ENCODE results near the gene CFAP90.

Gene CFAP90

DNA sequence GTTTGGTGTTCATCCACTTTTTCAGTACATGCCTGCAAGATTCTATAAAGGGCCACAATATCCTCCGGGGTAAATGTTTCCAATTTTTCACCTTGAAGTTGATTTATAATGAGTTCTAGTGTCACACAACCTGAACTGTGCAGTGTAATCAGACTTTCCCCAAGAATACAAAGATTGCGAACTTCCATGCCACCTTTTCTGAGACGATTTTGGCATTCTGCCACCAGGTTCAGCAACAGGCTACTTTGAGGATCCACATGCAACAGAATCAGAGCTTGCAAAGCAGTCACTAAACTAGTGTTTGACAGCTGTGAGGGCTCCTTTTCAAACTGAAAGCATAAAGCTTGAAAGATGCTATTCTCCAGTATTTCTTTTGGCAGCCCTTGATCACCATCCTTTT, 16.3 kb upstream of the CFAP90 start:
- DNase-seq: no peak

DNA sequence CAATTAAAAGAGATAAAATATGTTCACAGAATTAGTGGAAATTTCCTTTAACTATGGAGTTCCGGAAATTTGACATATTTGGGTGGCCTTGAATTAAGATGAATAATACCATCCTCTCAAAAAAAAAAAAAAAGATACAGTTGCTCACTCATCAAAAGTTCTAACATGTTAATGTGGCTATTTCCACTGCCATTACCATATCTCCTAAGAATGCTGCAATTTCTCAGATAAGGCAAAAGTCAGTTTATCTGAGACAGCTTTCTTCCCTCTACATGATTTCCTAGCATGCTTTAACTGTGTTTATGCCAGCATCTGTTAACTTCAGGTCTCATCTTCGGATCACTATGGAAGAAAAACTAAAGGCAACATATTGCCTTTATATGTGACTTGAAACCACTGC, 15.3 kb upstream of the CFAP90 start:
- DNase-seq: no peak

DNA sequence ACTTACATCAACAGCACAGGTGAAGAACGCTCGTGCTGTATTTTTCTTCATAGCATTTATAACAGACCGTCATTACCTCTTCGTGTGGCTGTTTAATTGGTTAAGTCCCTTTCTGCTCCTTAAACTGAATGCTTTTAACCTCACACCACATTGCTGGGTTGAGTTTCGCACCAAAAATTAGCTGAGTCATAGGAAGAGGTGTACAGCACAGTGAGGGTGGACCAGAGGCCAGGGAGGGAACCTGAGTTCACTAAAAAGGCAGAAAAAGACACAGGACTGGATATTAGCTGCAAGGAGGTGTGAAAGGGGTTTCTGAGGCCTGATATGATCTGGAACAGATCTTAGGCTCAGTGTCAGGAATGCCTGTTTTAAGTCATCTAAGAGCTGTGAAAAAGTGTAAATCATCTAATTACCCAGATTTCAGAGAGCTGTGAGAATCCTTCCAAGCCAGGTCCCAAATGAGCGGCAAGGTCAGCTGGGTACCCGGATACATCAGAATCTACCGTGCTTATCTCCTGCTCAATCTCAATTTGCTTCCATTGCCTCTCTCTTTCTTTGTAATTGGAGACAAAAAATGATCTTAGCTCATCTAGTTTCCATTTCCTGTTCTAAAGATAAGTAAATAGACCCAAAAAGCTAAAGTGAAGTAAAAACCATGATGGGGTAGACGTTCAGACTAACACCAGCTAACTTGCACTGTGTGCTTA, 7.1 kb upstream of the CFAP90 start:
- DNase-seq: no peak

DNA sequence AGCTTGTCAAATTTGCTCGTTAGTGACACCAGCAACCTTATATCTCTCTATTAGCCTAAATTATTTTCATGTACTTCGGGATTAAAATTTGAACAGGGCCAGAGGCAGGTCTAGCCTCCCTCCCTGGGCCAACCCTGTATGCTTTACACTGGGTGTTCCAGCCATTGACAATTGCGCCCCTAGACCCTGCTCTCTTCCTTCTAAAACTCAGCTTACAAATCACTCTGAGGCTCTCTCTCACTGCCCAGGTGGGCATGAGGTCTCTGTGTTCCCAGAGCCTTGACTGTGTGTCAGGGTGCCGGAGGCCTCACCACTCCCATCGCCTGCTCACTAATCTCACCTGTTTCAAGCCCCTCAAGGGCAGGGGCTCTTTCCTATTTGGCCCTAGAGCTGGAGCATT, 6.4 kb upstream of the CFAP90 start:
- no peak for DNase-seq

GRCh38 chr5:7856855-7857254, 5.9 kb upstream of the CFAP90 start:
- no peak for DNase-seq

- DNase-seq: no peak
Measured at GRCh38 chr5:7855611-7856010, 4.7 kb upstream of the CFAP90 start.

DNA sequence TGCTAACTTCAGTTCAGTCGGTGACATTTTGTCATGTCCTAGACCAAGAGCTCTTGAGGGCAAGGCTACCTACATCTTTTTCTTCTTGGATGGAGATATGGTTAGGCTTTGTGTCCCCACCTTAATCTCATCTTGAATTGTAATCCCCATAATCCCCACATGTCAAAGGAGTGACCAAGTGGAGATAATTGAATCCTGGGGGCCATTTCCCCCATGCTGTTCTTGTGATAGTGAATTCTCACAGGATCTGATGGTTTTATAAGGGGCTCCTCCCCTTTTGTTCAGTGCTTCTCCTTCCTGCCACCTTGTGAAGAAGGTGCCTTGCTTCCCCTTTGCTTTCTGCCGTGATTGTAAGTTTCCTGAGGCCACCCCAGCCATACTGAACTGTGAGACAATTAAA, 2.1 kb upstream of the CFAP90 start:
- no peak for DNase-seq

GRCh38 chr5:7852542-7852941, 1.6 kb upstream of the CFAP90 start:
- no peak for DNase-seq

DNA sequence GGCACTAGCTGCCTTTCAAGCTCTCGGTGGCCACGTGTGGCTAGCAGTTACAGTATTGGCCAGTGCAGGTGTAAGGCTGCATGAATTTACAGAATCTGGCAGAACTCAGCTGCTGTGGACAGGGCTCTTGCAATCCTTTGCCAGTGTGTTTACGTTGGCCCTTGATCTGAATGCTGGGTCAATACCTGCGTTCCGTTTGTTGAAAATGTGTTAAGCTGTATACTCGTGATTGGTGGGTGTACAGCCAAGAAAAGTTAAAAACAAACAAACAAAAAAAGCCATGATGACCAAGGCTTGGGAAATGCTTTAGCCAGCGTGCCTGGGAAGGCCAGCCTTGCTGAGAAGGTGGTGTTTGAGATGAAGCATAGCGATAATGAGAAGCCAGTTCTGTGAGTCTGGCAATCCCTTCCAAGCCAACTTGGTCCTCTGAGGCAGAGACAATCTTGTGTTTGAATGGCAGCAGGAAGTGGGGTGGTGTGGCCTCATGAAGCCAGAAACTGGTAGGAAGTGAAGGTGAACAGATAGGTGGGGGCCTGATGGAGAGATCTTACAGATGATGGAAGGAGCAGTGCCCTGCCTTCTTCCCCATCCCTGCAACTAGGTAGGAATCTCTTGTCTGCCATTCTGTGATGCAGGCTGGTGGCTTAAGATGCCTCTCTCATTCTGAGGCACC, 820 bp upstream of the CFAP90 start:
- no peak for DNase-seq

DNA sequence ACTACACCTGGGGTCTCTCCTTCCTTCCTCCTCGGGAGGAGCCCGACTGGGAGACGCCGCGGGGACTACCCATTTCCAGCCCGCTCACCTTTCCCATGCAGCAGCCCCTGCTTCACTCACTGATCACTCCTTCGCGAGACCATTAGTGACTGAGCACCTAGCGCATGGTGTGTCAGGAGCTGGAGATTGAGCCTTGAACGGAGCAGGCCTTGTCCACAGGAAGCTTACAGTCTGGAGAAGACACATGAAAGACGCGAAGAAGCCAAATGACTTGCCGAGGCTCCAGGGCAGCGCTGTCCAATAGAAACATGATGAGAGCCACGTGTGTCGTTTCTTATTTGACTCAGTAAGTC, 283 bp upstream of the CFAP90 start:
- DNase-seq: no peak

DNA sequence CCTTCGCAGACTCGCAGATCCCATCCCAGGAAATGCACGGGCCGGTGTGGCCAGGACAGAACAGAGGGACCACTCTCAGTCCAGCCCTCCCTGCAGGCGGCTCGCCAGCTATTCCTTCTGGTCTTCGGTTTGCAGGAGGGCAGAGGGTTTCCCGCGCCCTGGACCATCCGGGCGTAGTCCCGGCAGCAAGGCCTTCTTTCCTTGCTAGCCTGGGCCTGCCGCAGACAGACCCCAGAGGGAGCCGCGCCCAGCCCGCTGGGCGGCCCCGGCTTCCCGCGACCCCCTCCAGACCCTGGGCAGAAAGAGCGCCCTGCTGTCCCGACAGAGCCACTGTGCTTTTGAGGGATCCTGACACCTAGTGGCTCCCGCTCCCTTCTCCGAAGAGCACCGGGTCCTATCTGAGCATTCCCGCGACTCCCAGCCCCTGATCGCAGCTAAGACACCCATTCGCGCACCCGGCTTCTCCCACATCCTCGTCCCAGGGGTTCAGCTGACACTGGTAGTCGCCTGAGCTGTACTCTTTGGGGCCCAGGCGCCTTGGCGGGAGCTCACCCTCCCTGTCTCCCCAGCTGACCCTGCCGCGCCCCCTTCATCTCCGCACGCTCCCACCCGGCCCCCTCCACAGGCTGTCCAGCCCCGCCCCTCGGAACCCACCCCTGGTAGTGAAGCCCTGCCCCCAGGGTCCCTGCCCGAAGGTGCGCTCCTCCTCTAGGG, 1.1 kb downstream of the CFAP90 start:
- peak; percentile 36 for DNase-seq

- DNase-seq: no peak
Measured at GRCh38 chr5:7848296-7848695, 2.6 kb downstream of the CFAP90 start.

GRCh38 chr5:7846327-7846726, 4.6 kb downstream of the CFAP90 start:
- no peak for DNase-seq

- DNase-seq: no peak
Measured at GRCh38 chr5:7845557-7845956, 5.4 kb downstream of the CFAP90 start.

DNA sequence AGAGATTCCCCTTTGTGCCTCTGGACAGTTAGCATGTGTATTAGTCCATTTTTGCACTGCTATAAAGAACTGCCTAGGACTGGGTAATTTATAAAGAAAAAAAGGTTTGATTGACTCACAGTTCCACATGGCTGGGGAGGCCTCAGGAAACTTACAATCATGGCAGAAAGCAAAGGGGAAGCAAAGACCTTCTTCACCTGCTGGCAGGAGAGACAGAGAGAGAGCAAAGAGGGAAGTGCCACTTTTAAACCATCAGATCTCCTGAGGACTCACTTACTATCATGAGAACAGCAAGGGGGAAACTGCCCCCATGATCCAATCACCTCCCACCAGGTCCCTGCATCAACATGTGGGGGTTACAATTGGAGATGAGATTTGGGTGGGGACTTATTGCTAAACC, 6.0 kb downstream of the CFAP90 start:
- no peak for DNase-seq

DNA sequence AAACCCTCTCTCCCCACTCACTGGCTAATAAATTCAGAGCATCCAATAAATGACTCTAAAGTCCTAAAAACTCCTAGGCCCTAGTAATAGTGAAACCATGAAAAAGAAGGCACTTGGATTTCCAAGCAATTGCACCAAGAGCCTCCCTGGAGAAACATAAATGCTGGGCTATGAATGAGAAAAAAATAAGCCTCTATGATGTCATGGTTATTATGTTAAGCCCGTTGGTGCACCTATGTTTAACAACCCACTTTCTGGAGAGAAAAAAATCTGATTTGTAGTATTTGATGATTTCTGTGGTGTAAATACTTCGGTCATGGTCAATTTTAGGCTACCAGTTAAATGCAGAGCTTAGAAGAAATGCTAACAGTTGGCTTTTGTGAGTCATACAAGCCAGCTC, 8.4 kb downstream of the CFAP90 start:
- no peak for DNase-seq

GRCh38 chr5:7837403-7837802, 13.5 kb downstream of the CFAP90 start:
- no peak for DNase-seq

- no peak for DNase-seq
Measured at GRCh38 chr5:7834982-7835381, 16.0 kb downstream of the CFAP90 start.

DNA sequence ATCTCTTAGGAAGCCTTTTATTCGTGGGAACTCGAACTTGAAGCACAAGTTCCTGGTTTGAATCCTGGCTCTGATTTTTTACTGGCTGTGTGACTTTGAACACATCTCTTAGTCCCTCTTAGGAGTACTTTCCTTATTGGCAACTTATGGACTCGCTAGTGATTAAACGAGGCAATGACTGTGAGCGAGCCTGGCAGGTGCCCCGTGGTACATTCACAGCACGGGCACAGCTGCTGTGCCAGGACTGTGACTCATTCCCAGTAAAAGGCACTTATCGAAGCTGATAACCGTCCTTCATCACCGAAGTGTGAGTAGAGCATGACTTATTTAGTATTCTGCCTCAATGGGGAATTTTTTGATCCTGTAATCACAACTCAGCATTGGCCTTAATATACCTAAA, 22.7 kb downstream of the CFAP90 start:
- no peak for DNase-seq

DNA sequence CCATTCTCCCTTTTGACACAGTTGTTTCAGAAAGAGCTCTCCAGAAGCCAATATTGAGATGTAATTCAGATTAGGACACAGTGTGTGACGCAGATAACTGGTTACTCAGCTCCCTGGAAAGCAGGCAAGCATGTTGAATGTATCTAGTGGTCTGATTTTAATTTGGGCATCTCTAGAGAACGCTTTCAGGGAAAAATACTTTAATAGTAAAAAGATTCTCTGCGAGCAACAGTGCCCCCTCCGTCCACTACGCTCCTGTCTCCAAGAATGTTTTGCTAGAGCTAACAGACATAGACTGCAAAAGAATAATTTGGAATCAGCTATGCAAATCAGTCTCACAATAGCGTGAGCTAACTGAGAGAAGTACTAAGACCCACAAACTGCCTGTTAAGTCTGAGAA, 23.3 kb downstream of the CFAP90 start:
- DNase-seq: no peak

- DNase-seq: no peak
Measured at GRCh38 chr5:7825630-7826029, 25.3 kb downstream of the CFAP90 start.

DNA sequence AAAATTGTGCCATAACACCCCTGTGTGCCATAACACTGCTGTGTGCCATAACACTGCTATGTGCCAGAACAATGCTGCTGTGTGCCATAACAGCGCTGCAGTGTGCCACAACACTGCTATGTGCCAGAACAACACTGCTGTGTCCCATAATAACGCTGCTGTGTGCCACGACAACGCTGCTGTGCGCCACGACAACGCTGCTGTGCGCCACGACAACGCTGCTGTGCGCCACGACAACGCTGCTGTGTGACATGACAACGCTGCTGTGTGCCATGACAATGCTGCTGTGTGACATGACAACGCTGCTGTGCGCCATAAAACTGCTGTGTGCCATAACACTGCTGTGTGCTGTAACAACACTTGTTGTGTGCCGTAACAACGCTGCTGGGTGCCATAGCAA, 25.9 kb downstream of the CFAP90 start:
- DNase-seq: no peak

GRCh38 chr5:7823594-7823993, 27.3 kb downstream of the CFAP90 start:
- no peak for DNase-seq

DNA sequence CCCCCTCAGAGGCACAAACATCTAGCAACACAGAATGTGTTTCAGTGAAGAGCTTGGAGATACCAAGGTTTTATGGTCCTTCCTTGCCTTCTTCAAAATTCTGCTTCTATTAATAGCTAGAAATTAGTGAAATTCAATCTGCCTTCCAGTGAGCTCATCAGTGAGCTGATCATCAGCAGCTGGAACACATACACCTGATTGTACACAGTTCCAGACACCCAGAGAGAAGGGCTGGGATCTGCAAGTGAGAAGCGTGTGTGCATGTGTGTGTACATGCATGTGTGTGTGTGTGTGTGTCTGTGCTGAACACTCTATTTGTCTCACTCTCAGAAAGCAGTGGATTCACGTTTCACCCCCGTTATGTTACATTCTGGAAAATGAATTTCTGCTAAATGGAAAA, 28.5 kb downstream of the CFAP90 start:
- DNase-seq: no peak

- DNase-seq: no peak
Measured at GRCh38 chr5:7816535-7816901, 34.4 kb downstream of the CFAP90 start.
